Measurements from ENCODE around the gene STK32B. TPM values are rescaled to one million over a fixed set of nuclear protein-coding genes. Genes with fewer than 3 reads are reported as not detected.

The STK32B gene
- total and polyA plus RNA-seq, 2 of the 8 experiments (the other 6 are each of a cell fraction or from before 2014, with no cell fraction given): 2.3 to 2.5 TPM

- FAIRE-seq: no peak
- DNase-seq (ENCODE audit: low read depth in 1 of 2, low spot score in 2 of 2): no peak
- no peak overlapping the region for H4K5ac ChIP-seq (ENCODE audit: insufficient read length, low read depth, low read length)
Measured at GRCh38 chr4:5472160-5472591, 420.9 kb downstream of the STK32B start.

More at GRCh38 chr4:5472160-5472591, 420.9 kb downstream of the STK32B start:
- no peak overlapping the region for H3K27ac ChIP-seq (ENCODE audit: low read depth, low read length)
- H3K23me2 ChIP-seq (ENCODE audit: low read depth, low read length): no peaks in the 10 kb centered on the region
- no peak overlapping the region for H3K4me3 ChIP-seq (ENCODE audit: extremely low read depth in 1 of 4, insufficient read depth in 2 of 4, low read depth in 3 of 4, low read length in 4 of 4)
- H3K79me1 ChIP-seq (ENCODE audit: low read depth, low read length): no peaks in the 10 kb centered on the region
- H3K9ac ChIP-seq (replicated peaks in 1 of 4; ENCODE audit: extremely low read depth in 1 of 4, low read depth in 3 of 4, low read length in 3 of 4): no peak overlapping the region
- H3K56ac ChIP-seq (replicated peaks; ENCODE audit: insufficient read length, low read depth, low read length): no peak overlapping the region
- no peak overlapping the region for H2AFZ ChIP-seq (ENCODE audit: low read length)
- no peak overlapping the region for H2BK5ac ChIP-seq (ENCODE audit: low read depth, low read length)
- H4K8ac ChIP-seq (ENCODE audit: extremely low read depth, insufficient read depth, low read length): peak overlapping the region; percentile 76; the same call in 1 of the 2 replicates
- H2BK15ac ChIP-seq (ENCODE audit: low read length): no peak overlapping the region
- no peak overlapping the region for H3K4ac ChIP-seq (replicated peaks; ENCODE audit: insufficient read length, low read depth, low read length)
- no peaks in the 10 kb centered on the region for H3K79me2 ChIP-seq (ENCODE audit: control insufficient read depth in 1 of 2, insufficient read depth in 2 of 2, low read length in 2 of 2)
- WGBS, 2 experiments (ENCODE audit: extremely low coverage in 1 of 2, insufficient coverage in 1 of 2, insufficient read length in 1 of 2, insufficient replicate concordance in 2 of 2, low coverage in 1 of 2, low lambda C conversion rate in 2 of 2, missing lambda C conversion rate in 1 of 2): 90% methylated on average over 6 of the region's 6 CpGs; no CpG with 5 or more reads in 1 of the 2 experiments
- no peak overlapping the region for H2BK12ac ChIP-seq (ENCODE audit: low read depth, low read length)
- H2BK20ac ChIP-seq (ENCODE audit: low read length): no peak overlapping the region
- POLR2A ChIA-PET (ENCODE audit: partially characterized antibody): no interaction called here
- H3K36me3 ChIP-seq (ENCODE audit: control insufficient read depth in 2 of 4, insufficient read depth in 4 of 4, low read length in 3 of 4): no peaks in the 10 kb centered on the region
- H4K91ac ChIP-seq (replicated peaks; ENCODE audit: insufficient read length, low read length): no peak overlapping the region
- H2AK5ac ChIP-seq (ENCODE audit: low read depth, low read length): no peak overlapping the region
- no peaks in the 10 kb centered on the region for H4K20me1 ChIP-seq (replicated peaks in 1 of 2; ENCODE audit: control insufficient read depth in 1 of 2, insufficient read depth in 2 of 2, low read length in 2 of 2)
- H3K23ac ChIP-seq (ENCODE audit: insufficient read length): no peak overlapping the region
- no peak overlapping the region for H3K18ac ChIP-seq (ENCODE audit: extremely low read depth, low read length)
- no peak overlapping the region for H2BK120ac ChIP-seq (replicated peaks; ENCODE audit: low read depth, low read length)
- TF ChIP-seq, protein P1, sequence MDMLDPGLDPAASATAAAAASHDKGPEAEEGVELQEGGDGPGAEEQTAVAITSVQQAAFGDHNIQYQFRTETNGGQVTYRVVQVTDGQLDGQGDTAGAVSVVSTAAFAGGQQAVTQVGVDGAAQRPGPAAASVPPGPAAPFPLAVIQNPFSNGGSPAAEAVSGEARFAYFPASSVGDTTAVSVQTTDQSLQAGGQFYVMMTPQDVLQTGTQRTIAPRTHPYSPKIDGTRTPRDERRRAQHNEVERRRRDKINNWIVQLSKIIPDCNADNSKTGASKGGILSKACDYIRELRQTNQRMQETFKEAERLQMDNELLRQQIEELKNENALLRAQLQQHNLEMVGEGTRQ (IDR thresholded peaks at IDR 0.05; ENCODE audit: low read length): no peak
- TF ChIP-seq TCF12 (IDR thresholded peaks at IDR 0.05; ENCODE audit: low read depth, low read length) (no peak), BACH1 (IDR thresholded peaks at IDR 0.05; ENCODE audit: low read length) (no peak), MAFK (IDR thresholded peaks at IDR 0.05; ENCODE audit: low read depth, low read length) (no peak), SP2 (IDR thresholded peaks at IDR 0.05; ENCODE audit: low read length) (no peak), PHF8 (conservative IDR thresholded peaks at IDR 0.05; ENCODE audit: low read depth, low read length) (no peak), EP300 (IDR thresholded peaks at IDR 0.05; ENCODE audit: borderline replicate concordance in 1 of 2, low read depth in 2 of 2, low read length in 2 of 2) (no peak), E2F6 (IDR thresholded peaks at IDR 0.05) (no peak), SP4 (IDR thresholded peaks at IDR 0.05; ENCODE audit: low read length) (no peak), GABPA (IDR thresholded peaks at IDR 0.05; ENCODE audit: borderline replicate concordance, insufficient read depth, low read length) (no peak), KDM5A (IDR thresholded peaks at IDR 0.05; ENCODE audit: low read length) (no peak), POLR2A (IDR thresholded peaks at IDR 0.05; ENCODE audit: control extremely low read depth in 1 of 2, low read depth in 2 of 2, low read length in 2 of 2) (no peak), RBBP5 (IDR thresholded peaks at IDR 0.05; ENCODE audit: borderline replicate concordance, low read depth, low read length) (no peak), POU5F1 (IDR thresholded peaks at IDR 0.05; ENCODE audit: low read depth, low read length) (no peak)
- CTCF ChIA-PET (ENCODE audit: partially characterized antibody): interaction anchor here (0.8 to 4.5 kb wide), 4 partner anchors 8 to 340 kb away, joined by 3 to 27 read pairs (median 4); no protein-coding TSS in a partner anchor
- H3K4me1 ChIP-seq (replicated peaks in 1 of 4; ENCODE audit: control insufficient read depth in 3 of 4, insufficient read depth in 4 of 4, low read length in 3 of 4): no peaks in the 10 kb centered on the region
- H3K27me3 ChIP-seq (replicated peaks in 1 of 4; ENCODE audit: control insufficient read depth in 3 of 4, extremely low read depth in 1 of 4, insufficient read depth in 3 of 4, low read length in 3 of 4): no peaks in the 10 kb centered on the region
- H3K4me2 ChIP-seq (ENCODE audit: insufficient read depth in 1 of 2, low read depth in 2 of 2, low read length in 2 of 2): no peak overlapping the region
- no peaks in the 10 kb centered on the region for H3K9me3 ChIP-seq (ENCODE audit: insufficient read depth in 2 of 2, low read depth in 1 of 2, low read length in 1 of 2)
- no peak overlapping the region for H3K14ac ChIP-seq (ENCODE audit: insufficient read length)

All from H1 (cell line).